Heart left ventricle (tissue), 16 donors: Measurements from ENCODE around the gene LRIG1. TPM values are rescaled to one million over a fixed set of nuclear protein-coding genes. Genes with fewer than 3 reads are reported as not detected.

ENCODE experiments used
- ATAC-seq, 4 donors: fragments of 200-7000 bp; cut with Tn5 transposase; one replicate each; pipeline ENCODE4 v1.9.1; 2020 to 2022; ENCODE audit warnings: moderate library complexity in 4 of 4, mild to moderate bottlenecking in 3 of 4, moderate number of reproducible peaks in 1 of 4
- DNase-seq, 5 donors: peaks; one replicate each; pipeline ENCODE4 v3.0.0-alpha.2; 2020
- H3K27ac ChIP-seq, 12 donors: fragments of 200-600 bp; sonication (generic) in 4 of 12; one replicate each; pipeline versions ENCODE4 v1.5.0 to v1.8.0; 2016 to 2022; ENCODE audit warnings: mild to moderate bottlenecking in 2 of 12
- H3K27me3 ChIP-seq, 9 donors: fragments of 200-600 bp; sonication (generic) in 2 of 9; one replicate each; pipeline versions ENCODE4 v1.5.1 to v1.8.0; 2016 to 2022; ENCODE audit warnings: mild to moderate bottlenecking in 3 of 9
- H3K36me3 ChIP-seq, 9 donors: fragments of 200-600 bp; sonication (generic) in 2 of 9; one replicate each; pipeline versions ENCODE4 v1.5.0 to v1.8.0; 2018 to 2022; ENCODE audit warnings: mild to moderate bottlenecking in 2 of 9
- H3K4me1 ChIP-seq, 12 donors: fragments of 200-600 bp; sonication (generic) in 4 of 12; one replicate each; pipeline versions ENCODE4 v1.5.0 to v1.8.0; 2016 to 2022; ENCODE audit warnings: mild to moderate bottlenecking in 3 of 12
- H3K4me3 ChIP-seq, 12 donors: fragments of 200-600 bp; sonication (generic) in 4 of 12; one replicate each; pipeline versions ENCODE4 v1.5.0 to v1.8.0; 2017 to 2022; ENCODE audit warnings: mild to moderate bottlenecking in 9 of 12, moderate library complexity in 4 of 12
- H3K9me3 ChIP-seq, 12 donors: fragments of 200-600 bp; sonication (generic) in 4 of 12; one replicate each; pipeline versions ENCODE4 v1.5.0 to v1.8.0; 2016 to 2022; ENCODE audit warnings: mild to moderate bottlenecking in 1 of 12
- CTCF ChIP-seq, 12 donors: fragments of 200-600 bp; sonication (generic) in 4 of 12; IDR thresholded peaks; one replicate each; pipeline versions ENCODE4 v1.5.0 to v1.8.0; 2018 to 2022; ENCODE audit warnings: antibody characterized with exemption in 12 of 12, mild to moderate bottlenecking in 5 of 12
- POLR2A ChIP-seq, 2 donors: fragments of 450-650 bp; IDR thresholded peaks; one replicate each; pipeline ENCODE4 v1.6.1; 2017; ENCODE audit warnings: antibody characterized with exemption in 2 of 2, mild to moderate bottlenecking in 2 of 2, moderate library complexity in 2 of 2
- WGBS, 4 donors: extraction: QIAGEN DNeasy Blood & Tissue Kit in 2 of 4; methylation state at CpG; one replicate each; pipeline versions ENCODE4 v1.1.5 to v1.1.7; 2013 to 2018; 5-methylcytosine and 5-hydroxymethylcytosine counted together
- intact Hi-C, 10 donors: fragments of 100-400 bp; cut with DNase I; formaldehyde crosslinking; loops; one replicate each; pipeline versions ENCODE4 v1.11.1 to v1.14.2; 2022
- polyA plus RNA-seq, 2 donors: library from polyadenylated mRNA; stranded (reverse); fragments of 200-250 nt; gene quantifications; one replicate each; pipeline ENCODE4 v1.2.3, GENCODE V29; 2013
- total RNA-seq, 9 donors: library from RNA; depleted of rRNA in 2 of 9; stranded (reverse); fragments of >200 nt in 2 of 9; fragmentation: NEBNext Ultra II Directional in 3 of 9; extraction: Animal tissue kit (Norgen Biotek cat#: 25700) in 3 of 9; gene quantifications; one replicate each; pipeline versions ENCODE4 v1.1.0 to v1.2.4, GENCODE V29; 2016 to 2023
- donor health status: ischemic (EF 13 %, LVEDD 7.1; RV severe dilation, severe dysfunction).
- donor health status: healthy with polysubstance abuse.
- donor health status: DM: no; HTN: yes; CAD: no.
- donor health status: DM: no; HTN: no; CAD: no.
- donor health status: ischemic (EF 25% LVEDD 6.9; RV normal size, moderate dysfunction).
- donor health status: ischemic (EF 25% LVEDD 5.7; RV mildly dilated, moderate dysfunction).
- donor health status: healthy.
- donor health status: DM: yes; HTN: yes; CAD: no.
- donor health status: ischemic (EF 35%, LVEDD 5.7; RV mildly dilated, moderate dysfunction).
- donor health status: nonischemic (EF 11% LVEDD 7.7; RV severe dilation, severe dysfunction).
- donor health status: DM: yes; HTN: yes; CAD: no.
- donor health status: PGD.
- donor health status: ischemic (EF 29% LVEDD 5.4; RV normal size, mild dysfunction).
- donor health status: nonischemic (EF 23%, LVEDD 6.1; RV moderate dilation, normal function).

LRIG1 gene
- total and polyA plus RNA-seq, 11 donors, result 42.3 to 161 (median 88.8) TPM

- DNase-seq (no peak), ATAC-seq (no peak)
- intact Hi-C loops, result no loop called here
- H3K27ac ChIP-seq, result no peak overlapping the region
- no peak overlapping the region for H3K4me3 ChIP-seq
- no peaks in the 10 kb centered on the region for H3K27me3 ChIP-seq
- H3K4me1 ChIP-seq, result no peaks in the 10 kb centered on the region
- peaks cover 0 to 4% (median 0%) of the 10 kb centered on the region in 12 donors for H3K9me3 ChIP-seq
- H3K36me3 ChIP-seq, result no peaks in the 10 kb centered on the region
- WGBS, 4 donors, result 97 to 98% (median 98%) methylated on average over 2 of the region's 2 CpGs
- TF ChIP-seq CTCF (IDR thresholded peaks at IDR 0.05) (no peak), POLR2A (IDR thresholded peaks at IDR 0.05) (no peak)
Measured at GRCh38 chr3:66536791-66537190, 36.0 kb upstream of the LRIG1 start.

GRCh38 chr3:66534304-66534845 lies 33.6 kb upstream of the LRIG1 start:
- no peak for DNase-seq

GRCh38 chr3:66532613-66533012 lies 31.8 kb upstream of the LRIG1 start:
- Histone ChIP-seq H3K27me3 (no peaks in the 10 kb centered on the region), H3K4me3 (no peak overlapping the region), H3K36me3 (no peaks in the 10 kb centered on the region), H3K4me1 (no peaks in the 10 kb centered on the region), H3K27ac (no peak overlapping the region), H3K9me3 (peaks cover 0 to 6% (median 0%) of the 10 kb centered on the region in 12 donors)
- intact Hi-C loops, result no loop called here
- TF ChIP-seq POLR2A (IDR thresholded peaks at IDR 0.05) (no peak), CTCF (IDR thresholded peaks at IDR 0.05) (no peak)
- DNase-seq, result no peak
- ATAC-seq, result no peak
- 82 to 97% (median 87%) methylated on average over 1 of the region's 1 CpG for WGBS, 4 donors

More at GRCh38 chr3:66534304-66534845, 33.6 kb upstream of the LRIG1 start:
- 77 to 82% (median 80%) methylated on average over 6 of the region's 6 CpGs for WGBS, 4 donors
- ATAC-seq, result no peak
- H3K9me3 ChIP-seq, result peaks cover 0 to 4% (median 0%) of the 10 kb centered on the region in 12 donors
- H3K36me3 ChIP-seq, result no peaks in the 10 kb centered on the region
- intact Hi-C loops, result no loop called here
- H3K27ac ChIP-seq, result no peak overlapping the region
- H3K4me1 ChIP-seq, result no peaks in the 10 kb centered on the region
- H3K27me3 ChIP-seq, result no peaks in the 10 kb centered on the region
- no peak for TF ChIP-seq CTCF (IDR thresholded peaks at IDR 0.05)
- no peak for TF ChIP-seq POLR2A (IDR thresholded peaks at IDR 0.05)
- no peak overlapping the region for H3K4me3 ChIP-seq

- ATAC-seq (no peak), DNase-seq (no peak)
- Histone ChIP-seq H3K4me1 (no peaks in the 10 kb centered on the region), H3K27ac (no peak overlapping the region), H3K36me3 (no peaks in the 10 kb centered on the region), H3K27me3 (no peaks in the 10 kb centered on the region), H3K4me3 (no peak overlapping the region), H3K9me3 (peaks cover 0 to 6% (median 0%) of the 10 kb centered on the region in 12 donors)
- TF ChIP-seq CTCF (IDR thresholded peaks at IDR 0.05), result no peak
- TF ChIP-seq POLR2A (IDR thresholded peaks at IDR 0.05), result no peak
- WGBS, 4 donors, result 63 to 90% (median 83%) methylated on average over 1 of the region's 1 CpG
- intact Hi-C loops, result no loop called here
Measured at GRCh38 chr3:66532160-66532587, 31.4 kb upstream of the LRIG1 start.
